DND-41 (cell line): ENCODE data around the gene GRAMD2A.

ENCODE experiments used
- ATAC-seq: fragments of 200-7000 bp; cut with Tn5 transposase; 3 replicates; pipeline ENCODE4 v1.9.1; 2021; ENCODE audit warnings: low read depth; ENCODE audit not compliant: insufficient read depth
- DNase-seq: peaks from one replicate; pipeline ENCODE4 v3.0.0-alpha.2; 2020
- H2AFZ ChIP-seq: 2 replicates; pipeline ENCODE4 v1.6.0; 2012; ENCODE audit warnings: low read depth, low read length
- H3K27ac ChIP-seq: 2 replicates; pipeline ENCODE4 v1.5.1; 2012; ENCODE audit warnings: low read length, inconsistent platforms
- H3K27me3 ChIP-seq: fragments of 200-600 bp; sonication (generic); 2 replicates; pipeline ENCODE4 v1.6.0; 2012; ENCODE audit warnings: low read length, mild to moderate bottlenecking, inconsistent platforms; ENCODE audit not compliant: insufficient read depth, poor library complexity
- H3K36me3 ChIP-seq: 2 replicates; pipeline ENCODE4 v1.5.1; 2012; ENCODE audit warnings: low read length, inconsistent platforms; ENCODE audit not compliant: insufficient read depth
- H3K4me1 ChIP-seq: 2 replicates; pipeline ENCODE4 v1.5.1; 2012; ENCODE audit warnings: mild to moderate bottlenecking, low read length; ENCODE audit not compliant: insufficient read depth
- H3K4me2 ChIP-seq: 2 replicates; pipeline ENCODE4 v1.6.0; 2012; ENCODE audit warnings: mild to moderate bottlenecking, moderate library complexity, low read length, inconsistent platforms; ENCODE audit not compliant: insufficient read depth
- H3K4me3 ChIP-seq, 2 experiments: fragments of 200-600 bp in 1 of 2; shearing (Covaris generic) in 1 of 2; 2 replicates each; pipeline ENCODE4 v1.5.1; 2012 to 2016; ENCODE audit warnings: inconsistent platforms in 2 of 2, low read length in 2 of 2, mild to moderate bottlenecking in 2 of 2, low read depth in 1 of 2, moderate library complexity in 1 of 2
- H3K79me2 ChIP-seq: 2 replicates; pipeline ENCODE4 v1.6.0; 2012; ENCODE audit warnings: low read length, inconsistent platforms; ENCODE audit not compliant: insufficient read depth
- H3K9ac ChIP-seq: 2 replicates; pipeline ENCODE4 v1.6.0; 2012; ENCODE audit warnings: low read depth, mild to moderate bottlenecking, inconsistent platforms, low read length, moderate library complexity
- H3K9me3 ChIP-seq: 2 replicates; pipeline ENCODE4 v1.5.1; 2012; ENCODE audit warnings: low read length, moderate library complexity, mild to moderate bottlenecking, inconsistent platforms; ENCODE audit not compliant: insufficient read depth, severe bottlenecking
- H4K20me1 ChIP-seq: 2 replicates; pipeline ENCODE4 v1.6.0; 2012; ENCODE audit warnings: low read length; ENCODE audit not compliant: insufficient read depth
- CTCF ChIP-seq: IDR thresholded peaks from 2 replicates; pipeline ENCODE4 v1.5.1; 2012; ENCODE audit warnings: borderline replicate concordance, low read length, moderate library complexity, mild to moderate bottlenecking; ENCODE audit not compliant: poor library complexity, severe bottlenecking; ENCODE audit errors: extremely low read depth
- EZH2 ChIP-seq: IDR thresholded peaks from 3 replicates; pipeline ENCODE4 v1.6.1; 2012; ENCODE audit warnings: borderline replicate concordance, low read depth, mild to moderate bottlenecking, moderate library complexity, low read length, inconsistent platforms; ENCODE audit not compliant: severe bottlenecking

Gene GRAMD2A

DNA sequence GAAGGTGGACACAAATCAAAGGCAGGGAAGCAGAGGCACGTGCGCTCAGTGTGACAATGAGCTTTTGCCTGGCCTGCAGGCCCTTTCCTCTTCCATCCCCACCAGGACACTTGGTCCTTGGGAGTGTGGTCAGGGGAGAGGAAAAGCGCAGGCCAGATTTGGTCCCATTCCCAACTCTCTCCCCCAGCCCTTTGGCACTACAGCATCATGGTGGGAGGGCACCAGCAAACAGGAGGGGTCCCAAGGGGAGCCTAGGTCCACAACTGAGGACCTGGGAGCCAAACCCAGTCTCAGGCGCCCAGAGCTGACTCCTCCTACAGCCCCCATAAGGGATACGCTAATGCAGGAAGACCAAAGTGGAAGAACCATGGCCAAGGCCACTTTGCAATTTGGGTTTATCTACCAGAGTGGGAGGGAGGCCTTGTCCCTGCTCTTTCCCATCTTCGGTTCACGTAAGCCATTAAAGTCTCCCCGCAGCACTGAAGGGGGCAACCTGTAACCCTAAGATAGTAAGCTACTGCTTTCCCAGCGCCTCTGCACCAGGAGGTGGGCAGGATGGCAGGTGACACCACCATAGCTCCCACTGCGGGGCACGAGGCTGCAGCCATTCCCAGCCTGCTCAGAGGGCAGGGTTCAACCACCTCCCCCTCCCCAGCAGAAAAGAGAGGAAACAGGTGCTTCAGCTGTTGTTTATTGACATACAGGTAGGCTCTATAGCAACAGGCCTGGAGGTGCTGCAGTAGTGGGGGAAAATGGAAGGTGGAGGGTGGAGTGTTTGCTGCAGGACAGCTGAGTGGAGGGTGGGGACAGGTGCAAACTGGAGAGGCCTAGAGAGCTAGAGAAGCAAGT, 993 bp upstream of the GRAMD2A start:
- no peaks in the 10 kb centered on the region for H3K27me3 ChIP-seq
- no peaks in the 10 kb centered on the region for H3K4me1 ChIP-seq
- peaks cover 56% of the 10 kb centered on the region for H3K36me3 ChIP-seq
- H4K20me1 ChIP-seq: peaks cover 31% of the 10 kb centered on the region
- H3K27ac ChIP-seq: no peak overlapping the region
- no peak overlapping the region for H3K9ac ChIP-seq
- no peak overlapping the region for H3K4me2 ChIP-seq
- H3K79me2 ChIP-seq: no peaks in the 10 kb centered on the region
- DNase-seq (no peak), ATAC-seq (peak; percentile 13; the same call in 1 of the 3 replicates)
- H2AFZ ChIP-seq: no peak overlapping the region
- TF ChIP-seq EZH2 (no peak), CTCF (no peak)
- H3K9me3 ChIP-seq: no peaks in the 10 kb centered on the region
- H3K4me3 ChIP-seq: no peak overlapping the region

DNA sequence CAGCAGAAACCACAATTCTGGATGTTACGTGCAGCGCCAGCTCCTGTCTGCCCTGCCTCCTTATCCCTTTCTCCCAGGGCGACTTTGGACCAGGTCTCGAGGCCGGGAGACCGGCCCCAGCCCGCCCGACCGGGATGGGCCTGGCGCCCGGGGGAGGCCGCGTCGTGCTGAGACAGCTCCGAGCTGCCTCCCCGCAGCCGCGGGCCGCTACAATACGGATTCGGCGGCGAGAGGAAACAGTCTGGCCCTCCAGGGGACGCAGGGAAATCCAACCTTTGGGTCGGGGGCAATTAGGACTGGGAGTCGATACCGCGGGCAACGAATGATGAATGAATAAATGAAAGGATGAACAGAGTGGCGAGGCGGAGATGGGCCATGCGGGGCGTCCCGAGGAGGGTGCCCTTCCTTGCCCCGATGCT, 537 bp downstream of the GRAMD2A start:
- ATAC-seq (no peak), DNase-seq (no peak)
- Histone ChIP-seq H3K4me3 (no peak overlapping the region), H3K4me2 (no peak overlapping the region), H3K36me3 (peaks cover 41% of the 10 kb centered on the region), H3K9me3 (no peaks in the 10 kb centered on the region), H3K27me3 (no peaks in the 10 kb centered on the region), H3K79me2 (no peaks in the 10 kb centered on the region), H3K4me1 (no peaks in the 10 kb centered on the region), H3K27ac (no peak overlapping the region), H3K9ac (no peak overlapping the region), H4K20me1 (peaks cover 17% of the 10 kb centered on the region), H2AFZ (no peak overlapping the region)
- no peak for TF ChIP-seq EZH2
- no peak for TF ChIP-seq CTCF

DNA sequence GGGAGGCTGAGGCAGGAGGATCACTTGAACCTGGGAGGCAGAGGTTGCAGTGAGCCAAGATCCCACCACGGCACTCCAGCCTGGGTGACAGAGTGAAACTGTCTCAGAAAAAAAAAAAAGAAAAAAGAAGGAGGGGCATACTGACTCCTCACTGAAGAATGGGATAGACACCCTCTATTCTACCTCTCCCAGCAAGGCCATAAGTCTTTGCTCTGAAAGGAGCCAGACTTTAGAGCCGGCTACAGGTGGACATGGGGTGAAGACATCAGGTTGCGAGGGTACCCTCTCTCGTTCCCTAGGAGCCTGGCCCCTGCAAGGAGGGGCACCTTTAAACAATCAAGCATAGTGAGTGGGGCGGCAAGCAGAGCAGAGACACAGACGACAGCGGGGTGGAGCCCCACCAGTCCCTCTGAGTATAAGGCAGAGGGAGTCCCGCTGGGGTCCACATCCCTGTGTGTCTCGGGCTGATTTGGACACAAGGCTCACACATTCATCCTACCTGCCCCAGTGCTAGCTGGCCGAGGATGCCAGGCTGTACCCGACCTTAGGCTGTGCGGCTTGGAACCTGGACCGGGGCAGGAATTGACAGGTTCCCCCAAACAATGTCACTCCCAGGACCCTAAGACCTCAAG, 1.1 kb downstream of the GRAMD2A start:
- Histone ChIP-seq H3K4me1 (no peaks in the 10 kb centered on the region), H3K27me3 (no peaks in the 10 kb centered on the region), H2AFZ (no peak overlapping the region), H3K4me2 (no peak overlapping the region), H3K27ac (no peak overlapping the region), H3K9ac (no peak overlapping the region), H4K20me1 (peaks cover 15% of the 10 kb centered on the region), H3K9me3 (no peaks in the 10 kb centered on the region), H3K36me3 (peaks cover 36% of the 10 kb centered on the region), H3K79me2 (no peaks in the 10 kb centered on the region), H3K4me3 (no peak overlapping the region)
- DNase-seq: no peak
- TF ChIP-seq EZH2 (no peak), CTCF (no peak)
- ATAC-seq: no peak
